ENCODE data around the gene BCL10. TPM values are rescaled to one million over a fixed set of nuclear protein-coding genes. Genes with fewer than 3 reads are reported as not detected.

BCL10 gene
- total and polyA plus RNA-seq, 2 of the 8 experiments (the other 6 are each of a cell fraction or from before 2014, with no cell fraction given): 7.4 to 29.6 TPM

GRCh38 chr1:85275701-85276214, 674 bp downstream of the BCL10 start:
- no peak overlapping the region for H3K14ac ChIP-seq (ENCODE audit: insufficient read length)
- peak overlapping the region; percentile 84 for H3K27ac ChIP-seq (ENCODE audit: low read depth, low read length)
- H3K23ac ChIP-seq (ENCODE audit: insufficient read length): no peak overlapping the region
- peak overlapping the region; percentile 67 to 90 (median 82) for H3K9ac ChIP-seq (replicated peaks in 1 of 4; ENCODE audit: extremely low read depth in 1 of 4, low read depth in 3 of 4, low read length in 3 of 4)
- no peak overlapping the region for H2BK120ac ChIP-seq (replicated peaks; ENCODE audit: low read depth, low read length)
- peaks cover 7% of the 10 kb centered on the region for H3K23me2 ChIP-seq (ENCODE audit: low read depth, low read length)
- H4K20me1 ChIP-seq (replicated peaks in 1 of 2; ENCODE audit: control insufficient read depth in 1 of 2, insufficient read depth in 2 of 2, low read length in 2 of 2): peaks cover 2% of the 10 kb centered on the region in 2 experiments
- FAIRE-seq (no peak), DNase-seq (ENCODE audit: low read depth in 1 of 2, low spot score in 2 of 2) (peak in 1 of 2 experiments; percentile 54)
- H3K9me3 ChIP-seq (ENCODE audit: insufficient read depth in 2 of 2, low read depth in 1 of 2, low read length in 1 of 2): no peaks in the 10 kb centered on the region
- no peaks in the 10 kb centered on the region for H3K27me3 ChIP-seq (replicated peaks in 1 of 4; ENCODE audit: control insufficient read depth in 3 of 4, extremely low read depth in 1 of 4, insufficient read depth in 3 of 4, low read length in 3 of 4)
- no peak overlapping the region for H2BK20ac ChIP-seq (ENCODE audit: low read length)
- no peak overlapping the region for H3K4ac ChIP-seq (replicated peaks; ENCODE audit: insufficient read length, low read depth, low read length)
- H3K56ac ChIP-seq (replicated peaks; ENCODE audit: insufficient read length, low read depth, low read length): no peak overlapping the region
- no peak overlapping the region; the same call in 1 of the 2 replicates for H2AFZ ChIP-seq (ENCODE audit: low read length)
- H2BK12ac ChIP-seq (ENCODE audit: low read depth, low read length): 0 out of 2 replicates have a peak overlapping the region, but pooled peaks have one; percentile 30
- H4K91ac ChIP-seq (replicated peaks; ENCODE audit: insufficient read length, low read length): no peak overlapping the region
- H2BK15ac ChIP-seq (ENCODE audit: low read length): no peak overlapping the region
- H3K4me1 ChIP-seq (replicated peaks in 1 of 4; ENCODE audit: control insufficient read depth in 3 of 4, insufficient read depth in 4 of 4, low read length in 3 of 4): peaks cover 0 to 6% (median 0%) of the 10 kb centered on the region in 4 experiments; a peak in 1 of 7 replicates
- POLR2A ChIA-PET (ENCODE audit: partially characterized antibody): interaction anchor here (0.7 to 2.1 kb wide), 7 partner anchors 9 to 312 kb away, joined by 3 to 11 read pairs (median 3); partner anchors contain the start of genes C1orf52 and CCN1
- H3K79me2 ChIP-seq (ENCODE audit: control insufficient read depth in 1 of 2, insufficient read depth in 2 of 2, low read length in 2 of 2): peaks cover 9 to 46% of the 10 kb centered on the region in 2 experiments
- peaks cover 0 to 9% (median 2%) of the 10 kb centered on the region in 4 experiments; a peak in 5 of 8 replicates for H3K36me3 ChIP-seq (ENCODE audit: control insufficient read depth in 2 of 4, insufficient read depth in 4 of 4, low read length in 3 of 4)
- 6% methylated on average over 12 of the region's 13 CpGs; no CpG with 5 or more reads in 1 of the 2 experiments for WGBS, 2 experiments (ENCODE audit: extremely low coverage in 1 of 2, insufficient coverage in 1 of 2, insufficient read length in 1 of 2, insufficient replicate concordance in 2 of 2, low coverage in 1 of 2, low lambda C conversion rate in 2 of 2, missing lambda C conversion rate in 1 of 2)
- CTCF ChIA-PET (ENCODE audit: partially characterized antibody): interaction anchor here (0.9 to 9.5 kb wide), 4 partner anchors 15 to 331 kb away, joined by 3 to 65 read pairs (median 9); partner anchors contain the start of gene C1orf52
- H3K4me3 ChIP-seq (ENCODE audit: extremely low read depth in 1 of 4, insufficient read depth in 2 of 4, low read depth in 3 of 4, low read length in 4 of 4): peak overlapping the region; percentile 81 to 99 (median 91)
- H3K4me2 ChIP-seq (ENCODE audit: insufficient read depth in 1 of 2, low read depth in 2 of 2, low read length in 2 of 2): peak overlapping the region; percentile 66 to 86
- 0 out of 2 replicates have a peak, but pooled peaks cover 2% of the 10 kb centered on the region for H3K79me1 ChIP-seq (ENCODE audit: low read depth, low read length)
- H2BK5ac ChIP-seq (ENCODE audit: low read depth, low read length): peak overlapping the region; percentile 76
- H4K5ac ChIP-seq (ENCODE audit: insufficient read length, low read depth, low read length): peak overlapping the region; percentile 38
- H2AK5ac ChIP-seq (ENCODE audit: low read depth, low read length): no peak overlapping the region; the same call in 1 of the 2 replicates
- peak overlapping the region; percentile 74; the same call in 1 of the 2 replicates for H4K8ac ChIP-seq (ENCODE audit: extremely low read depth, insufficient read depth, low read length)
- peak overlapping the region; percentile 35; the same call in 1 of the 2 replicates for H3K18ac ChIP-seq (ENCODE audit: extremely low read depth, low read length)
- TF ChIP-seq SP2 (IDR thresholded peaks at IDR 0.05; ENCODE audit: low read length) (no peak), TAF7 (optimal IDR thresholded peaks at IDR 0.05; ENCODE audit: borderline replicate concordance, low read depth, low read length) (no peak), POLR2A (IDR thresholded peaks at IDR 0.05; ENCODE audit: control extremely low read depth in 1 of 2, low read depth in 2 of 2, low read length in 2 of 2) (peak in 1 of 2 experiments; percentile 12; a peak in 2 of 3 replicates), ATF3 (IDR thresholded peaks at IDR 0.05; ENCODE audit: insufficient read depth, low read depth, low read length) (no peak), RXRA (IDR thresholded peaks at IDR 0.05; ENCODE audit: insufficient read depth, low read depth, low read length) (no peak), EGR1 (IDR thresholded peaks at IDR 0.05; ENCODE audit: borderline replicate concordance, low read depth, low read length) (no peak), SAP30 (IDR thresholded peaks at IDR 0.05; ENCODE audit: insufficient read depth, insufficient replicate concordance, low read length) (peak; percentile 74), KDM5A (IDR thresholded peaks at IDR 0.05; ENCODE audit: low read length) (no peak), RFX5 (IDR thresholded peaks at IDR 0.05; ENCODE audit: borderline replicate concordance, low read depth, low read length) (no peak)
- TF ChIP-seq, protein P1, sequence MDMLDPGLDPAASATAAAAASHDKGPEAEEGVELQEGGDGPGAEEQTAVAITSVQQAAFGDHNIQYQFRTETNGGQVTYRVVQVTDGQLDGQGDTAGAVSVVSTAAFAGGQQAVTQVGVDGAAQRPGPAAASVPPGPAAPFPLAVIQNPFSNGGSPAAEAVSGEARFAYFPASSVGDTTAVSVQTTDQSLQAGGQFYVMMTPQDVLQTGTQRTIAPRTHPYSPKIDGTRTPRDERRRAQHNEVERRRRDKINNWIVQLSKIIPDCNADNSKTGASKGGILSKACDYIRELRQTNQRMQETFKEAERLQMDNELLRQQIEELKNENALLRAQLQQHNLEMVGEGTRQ (IDR thresholded peaks at IDR 0.05; ENCODE audit: low read length): no peak

Data from H1 (cell line).